ENCODE measurements around the gene CXorf58.
A peak's percentile ranks its signal among the peaks of the same experiment; 100 is the strongest.
"Not testable (repeated sequence)": the region's sequence is repeated elsewhere in the genome, so short reads cannot be mapped to it uniquely, and the experiment has no call there.

Gene CXorf58

DNA sequence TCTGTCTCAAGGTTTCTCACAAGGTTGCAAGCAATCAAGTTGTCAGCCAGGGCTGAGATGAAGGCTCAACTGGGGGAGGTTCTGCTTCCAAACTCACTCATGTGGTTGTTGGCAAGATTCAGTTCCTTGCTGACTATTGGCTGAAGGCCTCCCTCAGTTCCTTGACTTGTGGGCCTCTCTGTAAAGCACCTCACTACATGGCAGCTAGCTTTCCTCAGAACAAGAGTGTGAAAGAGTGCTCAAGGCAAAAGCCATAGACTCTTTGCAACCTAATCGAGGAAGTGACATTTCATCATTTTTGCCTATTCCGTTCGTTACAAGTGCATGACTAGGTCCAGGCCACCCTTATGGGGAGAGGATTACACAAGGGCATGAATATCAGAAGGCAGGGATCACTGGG lies 52.0 kb downstream of the CXorf58 start:
- DNase-seq: peak in 5 of 6 experiments; percentile 1 to 67 (median 53)

DNA sequence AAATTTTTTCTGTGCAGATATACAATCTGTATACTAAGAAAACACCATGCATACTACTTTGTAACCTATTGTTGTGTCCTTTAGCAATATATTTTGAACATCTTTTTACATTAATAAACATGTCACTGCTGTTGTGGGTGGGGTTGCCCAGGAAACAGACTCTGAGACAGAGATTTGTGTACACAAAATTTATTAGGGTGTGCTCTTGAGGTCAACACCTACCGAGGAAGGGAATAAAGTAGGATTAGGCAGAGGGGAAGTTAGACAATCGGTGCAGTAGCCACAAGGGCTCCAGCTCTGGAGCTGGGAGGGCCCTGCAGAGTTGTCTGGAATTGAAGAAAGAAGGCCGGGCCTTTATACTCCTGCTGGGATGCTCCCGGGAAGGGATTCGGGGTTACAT lies 56.4 kb downstream of the CXorf58 start:
- no peak for DNase-seq

DNA sequence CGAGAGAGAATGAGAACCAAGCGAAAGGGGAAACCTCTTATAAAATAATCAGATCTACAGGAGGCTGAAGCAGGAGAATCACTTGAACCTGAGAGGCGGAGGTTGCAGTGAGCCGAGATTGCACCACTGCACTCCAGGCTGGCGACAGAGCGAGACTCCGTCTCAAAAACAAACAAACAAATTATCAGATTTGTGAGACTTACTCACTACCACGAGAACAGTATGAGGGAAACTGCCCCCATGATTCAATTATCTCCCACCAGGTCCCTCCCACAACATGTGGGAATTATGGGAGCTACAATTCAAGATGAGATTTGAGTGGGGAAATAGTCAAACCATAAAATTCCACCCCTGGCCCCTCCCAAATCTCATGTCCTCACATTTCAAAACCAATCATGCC lies 57.8 kb downstream of the CXorf58 start:
- not testable (repeated sequence) for DNase-seq

DNA sequence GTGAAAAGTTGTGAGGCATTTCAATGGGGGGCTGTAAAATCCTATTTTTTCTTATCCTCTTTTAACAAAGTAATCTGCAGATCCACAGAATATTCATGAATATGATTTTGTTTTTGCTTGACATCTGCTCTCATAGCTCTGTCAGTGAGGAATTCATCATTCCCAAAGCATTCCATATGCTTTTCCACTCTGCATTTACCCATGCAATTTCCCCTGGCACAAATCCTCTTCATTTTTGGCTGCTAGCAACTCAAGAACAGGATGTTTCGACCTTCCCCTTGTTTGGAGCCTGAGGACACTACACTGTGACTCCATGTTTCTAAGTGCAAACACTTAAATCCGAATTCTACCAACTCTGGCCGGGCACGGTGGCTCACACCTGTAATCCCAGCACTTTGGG lies 70.7 kb downstream of the CXorf58 start:
- DNase-seq: no peak

DNA sequence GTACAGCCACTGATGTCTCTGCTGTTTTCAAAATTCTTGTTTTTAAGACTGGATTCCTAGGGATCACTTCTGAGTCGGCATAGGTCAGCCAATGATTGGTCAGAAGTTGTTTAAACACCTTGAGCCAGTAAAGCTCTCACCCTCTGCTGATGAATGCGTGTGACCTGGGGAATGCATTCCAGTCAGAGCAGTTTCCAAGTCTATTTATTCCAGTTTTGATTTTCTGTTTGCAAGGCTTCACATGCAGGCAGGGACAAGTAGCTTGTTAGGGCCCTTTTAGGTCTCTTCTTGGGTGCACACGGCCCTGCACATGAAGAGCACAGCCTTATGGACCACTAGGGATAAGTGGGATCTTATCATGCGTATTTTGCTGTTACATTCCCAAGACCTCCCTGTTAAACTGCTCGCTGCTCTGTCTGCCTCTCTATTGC lies 72.2 kb downstream of the CXorf58 start:
- DNase-seq: no peak

DNA sequence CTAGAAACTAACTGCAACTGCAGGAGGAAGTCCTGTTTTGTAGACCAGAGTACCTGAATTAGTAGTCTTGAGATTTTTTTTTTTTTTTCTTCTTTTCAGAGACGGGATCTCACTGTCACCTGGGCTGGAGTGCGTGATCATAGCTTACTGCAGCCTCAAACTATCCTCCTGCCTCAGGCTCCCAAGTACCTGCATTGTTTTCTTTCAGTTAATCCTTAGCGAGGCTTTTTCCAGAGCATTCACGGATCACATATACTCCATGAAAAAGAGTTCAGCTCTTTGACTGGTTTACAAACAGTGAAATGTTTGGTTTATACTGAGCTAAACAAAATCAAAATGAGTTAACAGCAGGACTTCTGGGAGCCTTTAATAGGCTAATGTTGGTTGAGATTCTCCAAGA lies 73.4 kb downstream of the CXorf58 start:
- no peak for DNase-seq

DNA sequence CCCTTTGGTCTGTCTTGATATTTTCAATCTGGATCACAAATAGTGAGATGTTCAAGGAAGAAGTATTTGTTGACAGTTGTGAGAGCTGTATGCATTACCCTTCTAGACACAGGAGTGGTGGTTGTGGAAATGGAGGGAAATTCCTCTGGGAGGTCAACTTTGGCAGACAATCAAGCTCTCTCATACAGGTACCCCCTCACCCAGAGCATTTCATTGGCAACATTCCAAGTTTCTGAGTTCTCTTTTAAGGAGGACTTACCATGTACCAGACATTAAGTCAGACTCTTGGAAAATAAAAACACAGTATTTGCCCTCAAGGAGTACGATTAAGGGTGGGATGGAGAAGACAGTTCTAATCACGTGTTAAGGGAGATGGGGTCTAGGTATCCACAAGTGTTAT lies 73.9 kb downstream of the CXorf58 start:
- no peak for DNase-seq

DNA sequence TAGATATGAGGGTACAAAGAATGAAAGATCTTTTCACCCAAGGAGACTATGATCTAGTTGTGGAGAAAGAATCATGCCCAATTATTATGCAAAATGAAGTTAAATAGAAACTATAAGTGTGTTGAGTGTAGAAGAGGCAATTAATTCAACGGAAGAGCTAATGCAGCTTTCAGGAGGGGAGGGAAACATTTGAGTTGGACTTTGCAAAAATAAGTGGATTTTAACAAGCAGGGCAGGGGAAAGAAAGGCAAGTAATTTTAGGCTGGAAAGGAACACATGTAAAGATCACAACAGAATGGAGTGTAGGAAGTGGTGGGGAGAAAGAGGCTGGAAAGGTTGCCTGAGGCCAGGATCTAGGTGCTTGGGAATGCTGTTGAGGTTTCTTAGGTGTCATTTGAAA lies 75.1 kb downstream of the CXorf58 start:
- DNase-seq: no peak
